AG09319 (cell line): ENCODE data around the gene DDI2.

ENCODE experiments used
- DNase-seq: peaks from one replicate; pipeline ENCODE4 v3.0.0-alpha.2; 2010; ENCODE audit warnings: low read depth; ENCODE audit errors: extremely low read depth
- CTCF ChIP-seq: IDR thresholded peaks from 2 replicates; pipeline ENCODE4 v1.5.1; 2011; ENCODE audit warnings: low read depth, mild to moderate bottlenecking, inconsistent platforms, low read length, moderate library complexity

The DDI2 gene

GRCh38 chr1:15707239-15707925 is 90.1 kb downstream of the DDI2 start:
- no peak for DNase-seq
- no peak for TF ChIP-seq CTCF

GRCh38 chr1:15708486-15709137 is 91.4 kb downstream of the DDI2 start:
- TF ChIP-seq CTCF = no peak
- no peak for DNase-seq

GRCh38 chr1:15709226-15709625 is 92.0 kb downstream of the DDI2 start:
- no peak for DNase-seq
- TF ChIP-seq CTCF = no peak

GRCh38 chr1:15712168-15712567 is 94.9 kb downstream of the DDI2 start:
- DNase-seq = no peak
- no peak for TF ChIP-seq CTCF

- DNase-seq = peak; percentile 7
- no peak for TF ChIP-seq CTCF
Measured at GRCh38 chr1:15714406-15715136, 97.3 kb downstream of the DDI2 start.

GRCh38 chr1:15717418-15718125 is 100.3 kb downstream of the DDI2 start:
- no peak for DNase-seq
- no peak for TF ChIP-seq CTCF
